ENCODE results near the gene RPP14.

RPP14 gene

GRCh38 chr3:58358808-58359207, 52.8 kb downstream of the RPP14 start:
- no peaks in the 10 kb centered on the region for H3K27me3 ChIP-seq (ENCODE audit: control insufficient read depth in 3 of 3, insufficient read depth in 3 of 3, low read depth in 1 of 3, low read length in 3 of 3)
- no peak overlapping the region for H2BK12ac ChIP-seq (ENCODE audit: low read length)
- no peaks in the 10 kb centered on the region for H3K9me3 ChIP-seq (replicated peaks in 1 of 2; ENCODE audit: control insufficient read depth in 2 of 2, insufficient read depth in 1 of 2, low read depth in 1 of 2, low read length in 2 of 2)
- no peak for DNase-seq (ENCODE audit: low spot score)
- no peak overlapping the region for H3K14ac ChIP-seq (ENCODE audit: low read length)
- H3K4me3 ChIP-seq (ENCODE audit: low read length in 2 of 2) = no peak overlapping the region
- H2BK15ac ChIP-seq (ENCODE audit: low read length) = no peak overlapping the region
- no CpG with 5 or more reads among the region's 4 CpGs for WGBS, 2 donors (ENCODE audit: extremely low coverage in 2 of 2, insufficient read length in 2 of 2, insufficient replicate concordance in 1 of 2)
- no peak overlapping the region for H3K4me2 ChIP-seq (ENCODE audit: insufficient read depth, low read length, poor library complexity, severe bottlenecking)
- H3K4ac ChIP-seq (ENCODE audit: low read length) = no peak overlapping the region
- no peak overlapping the region for H2BK5ac ChIP-seq (ENCODE audit: low read length)
- H2BK120ac ChIP-seq (ENCODE audit: low read depth, low read length) = no peak overlapping the region
- no peak overlapping the region for H2AFZ ChIP-seq (ENCODE audit: low read length)
- no peaks in the 10 kb centered on the region for H3K79me1 ChIP-seq (ENCODE audit: low read depth, low read length)
- H3K9ac ChIP-seq (ENCODE audit: low read depth, low read length, poor library complexity) = no peak overlapping the region
- H4K8ac ChIP-seq (ENCODE audit: low read depth, low read length) = no peak overlapping the region
- H4K91ac ChIP-seq (ENCODE audit: low read depth, low read length, poor library complexity) = no peak overlapping the region
- H2AK5ac ChIP-seq (ENCODE audit: low read depth, low read length) = no peak overlapping the region
- no peak overlapping the region for H3K27ac ChIP-seq (replicated peaks; ENCODE audit: low read length)
- no peaks in the 10 kb centered on the region for H3K36me3 ChIP-seq (replicated peaks in 1 of 2; ENCODE audit: control insufficient read depth in 2 of 2, insufficient read depth in 2 of 2, low read length in 2 of 2)
- H3K4me1 ChIP-seq (ENCODE audit: control insufficient read depth in 2 of 2, insufficient read depth in 1 of 2, low read depth in 1 of 2, low read length in 2 of 2) = no peaks in the 10 kb centered on the region
- H3K18ac ChIP-seq (ENCODE audit: low read length) = no peak overlapping the region
- H3K23ac ChIP-seq (ENCODE audit: low read depth, low read length, poor library complexity) = no peak overlapping the region

GRCh38 chr3:58359621-58360020, 53.6 kb downstream of the RPP14 start:
- Histone ChIP-seq H2BK5ac (ENCODE audit: low read length) (no peak overlapping the region), H2BK12ac (ENCODE audit: low read length) (no peak overlapping the region), H2AFZ (ENCODE audit: low read length) (no peak overlapping the region)

GRCh38 chr3:58361866-58362265, 55.8 kb downstream of the RPP14 start:
- Histone ChIP-seq H4K8ac (ENCODE audit: low read depth, low read length) (no peak overlapping the region), H3K4me1 (ENCODE audit: control insufficient read depth in 2 of 2, insufficient read depth in 1 of 2, low read depth in 1 of 2, low read length in 2 of 2) (no peaks in the 10 kb centered on the region), H3K4me2 (ENCODE audit: insufficient read depth, low read length, poor library complexity, severe bottlenecking) (no peak overlapping the region), H3K27ac (replicated peaks; ENCODE audit: low read length) (no peak overlapping the region), H4K91ac (ENCODE audit: low read depth, low read length, poor library complexity) (no peak overlapping the region), H3K9me3 (replicated peaks in 1 of 2; ENCODE audit: control insufficient read depth in 2 of 2, insufficient read depth in 1 of 2, low read depth in 1 of 2, low read length in 2 of 2) (no peaks in the 10 kb centered on the region), H3K4ac (ENCODE audit: low read length) (no peak overlapping the region), H2AFZ (ENCODE audit: low read length) (no peak overlapping the region), H2AK5ac (ENCODE audit: low read depth, low read length) (no peak overlapping the region), H3K4me3 (ENCODE audit: low read length in 2 of 2) (no peak overlapping the region), H2BK15ac (ENCODE audit: low read length) (no peak overlapping the region), H3K27me3 (ENCODE audit: control insufficient read depth in 3 of 3, insufficient read depth in 3 of 3, low read depth in 1 of 3, low read length in 3 of 3) (no peaks in the 10 kb centered on the region), H2BK120ac (ENCODE audit: low read depth, low read length) (no peak overlapping the region), H3K18ac (ENCODE audit: low read length) (no peak overlapping the region), H3K36me3 (replicated peaks in 1 of 2; ENCODE audit: control insufficient read depth in 2 of 2, insufficient read depth in 2 of 2, low read length in 2 of 2) (no peaks in the 10 kb centered on the region), H3K79me1 (ENCODE audit: low read depth, low read length) (no peaks in the 10 kb centered on the region), H2BK5ac (ENCODE audit: low read length) (no peak overlapping the region), H3K9ac (ENCODE audit: low read depth, low read length, poor library complexity) (no peak overlapping the region), H3K23ac (ENCODE audit: low read depth, low read length, poor library complexity) (no peak overlapping the region), H2BK12ac (ENCODE audit: low read length) (no peak overlapping the region), H3K14ac (ENCODE audit: low read length) (no peak overlapping the region)
- no peak for DNase-seq (ENCODE audit: low spot score)

More at GRCh38 chr3:58359621-58360020, 53.6 kb downstream of the RPP14 start:
- Histone ChIP-seq H3K9ac (ENCODE audit: low read depth, low read length, poor library complexity) (no peak overlapping the region), H2BK15ac (ENCODE audit: low read length) (no peak overlapping the region), H4K91ac (ENCODE audit: low read depth, low read length, poor library complexity) (no peak overlapping the region), H3K36me3 (replicated peaks in 1 of 2; ENCODE audit: control insufficient read depth in 2 of 2, insufficient read depth in 2 of 2, low read length in 2 of 2) (no peaks in the 10 kb centered on the region), H3K79me1 (ENCODE audit: low read depth, low read length) (no peaks in the 10 kb centered on the region), H4K8ac (ENCODE audit: low read depth, low read length) (no peak overlapping the region), H3K23ac (ENCODE audit: low read depth, low read length, poor library complexity) (no peak overlapping the region), H3K4me2 (ENCODE audit: insufficient read depth, low read length, poor library complexity, severe bottlenecking) (no peak overlapping the region), H2BK120ac (ENCODE audit: low read depth, low read length) (no peak overlapping the region), H3K4me1 (ENCODE audit: control insufficient read depth in 2 of 2, insufficient read depth in 1 of 2, low read depth in 1 of 2, low read length in 2 of 2) (no peaks in the 10 kb centered on the region), H2AK5ac (ENCODE audit: low read depth, low read length) (no peak overlapping the region), H3K27ac (replicated peaks; ENCODE audit: low read length) (no peak overlapping the region), H3K14ac (ENCODE audit: low read length) (no peak overlapping the region), H3K27me3 (ENCODE audit: control insufficient read depth in 3 of 3, insufficient read depth in 3 of 3, low read depth in 1 of 3, low read length in 3 of 3) (no peaks in the 10 kb centered on the region), H3K4me3 (ENCODE audit: low read length in 2 of 2) (no peak overlapping the region), H3K9me3 (replicated peaks in 1 of 2; ENCODE audit: control insufficient read depth in 2 of 2, insufficient read depth in 1 of 2, low read depth in 1 of 2, low read length in 2 of 2) (no peaks in the 10 kb centered on the region), H3K4ac (ENCODE audit: low read length) (no peak overlapping the region), H3K18ac (ENCODE audit: low read length) (no peak overlapping the region)
- WGBS, 2 donors (ENCODE audit: extremely low coverage in 2 of 2, insufficient read length in 2 of 2, insufficient replicate concordance in 1 of 2) = no CpG with 5 or more reads among the region's 4 CpGs
- no peak for DNase-seq (ENCODE audit: low spot score)

- no CpG with 5 or more reads among the region's 1 CpG for WGBS, 2 donors (ENCODE audit: extremely low coverage in 2 of 2, insufficient read length in 2 of 2, insufficient replicate concordance in 1 of 2)
- no peak overlapping the region for H3K4me2 ChIP-seq (ENCODE audit: insufficient read depth, low read length, poor library complexity, severe bottlenecking)
- no peak overlapping the region for H4K91ac ChIP-seq (ENCODE audit: low read depth, low read length, poor library complexity)
- no peaks in the 10 kb centered on the region for H3K9me3 ChIP-seq (replicated peaks in 1 of 2; ENCODE audit: control insufficient read depth in 2 of 2, insufficient read depth in 1 of 2, low read depth in 1 of 2, low read length in 2 of 2)
- H4K8ac ChIP-seq (ENCODE audit: low read depth, low read length) = no peak overlapping the region
- H2BK120ac ChIP-seq (ENCODE audit: low read depth, low read length) = no peak overlapping the region
- H2AFZ ChIP-seq (ENCODE audit: low read length) = no peak overlapping the region
- no peaks in the 10 kb centered on the region for H3K79me1 ChIP-seq (ENCODE audit: low read depth, low read length)
- H3K4ac ChIP-seq (ENCODE audit: low read length) = no peak overlapping the region
- no peak overlapping the region for H3K27ac ChIP-seq (replicated peaks; ENCODE audit: low read length)
- H3K23ac ChIP-seq (ENCODE audit: low read depth, low read length, poor library complexity) = no peak overlapping the region
- no peak overlapping the region for H2BK5ac ChIP-seq (ENCODE audit: low read length)
- no peak for DNase-seq (ENCODE audit: low spot score)
- H2AK5ac ChIP-seq (ENCODE audit: low read depth, low read length) = no peak overlapping the region
- H3K36me3 ChIP-seq (replicated peaks in 1 of 2; ENCODE audit: control insufficient read depth in 2 of 2, insufficient read depth in 2 of 2, low read length in 2 of 2) = no peaks in the 10 kb centered on the region
- no peak overlapping the region for H2BK12ac ChIP-seq (ENCODE audit: low read length)
- no peak overlapping the region for H3K4me3 ChIP-seq (ENCODE audit: low read length in 2 of 2)
- H3K9ac ChIP-seq (ENCODE audit: low read depth, low read length, poor library complexity) = no peak overlapping the region
- H2BK15ac ChIP-seq (ENCODE audit: low read length) = no peak overlapping the region
- no peaks in the 10 kb centered on the region for H3K27me3 ChIP-seq (ENCODE audit: control insufficient read depth in 3 of 3, insufficient read depth in 3 of 3, low read depth in 1 of 3, low read length in 3 of 3)
- no peak overlapping the region for H3K18ac ChIP-seq (ENCODE audit: low read length)
- H3K14ac ChIP-seq (ENCODE audit: low read length) = no peak overlapping the region
- H3K4me1 ChIP-seq (ENCODE audit: control insufficient read depth in 2 of 2, insufficient read depth in 1 of 2, low read depth in 1 of 2, low read length in 2 of 2) = no peaks in the 10 kb centered on the region
These were observed 60.7 kb downstream of the RPP14 start for GRCh38 chr3:58366699-58367098.
